Activated CD8-positive, alpha-beta memory T cell treated with anti-CD3 and anti-CD28 coated beads for 24 hours (primary cell): ENCODE data around the gene NIM1K.
"Not testable (repeated sequence)": the region's sequence is repeated elsewhere in the genome, so short reads cannot be mapped to it uniquely, and the experiment has no call there.

ENCODE experiments used
- DNase-seq: peaks from one replicate; pipeline ENCODE4 v3.0.0-alpha.2; 2020

NIM1K gene

GRCh38 chr5:43281840-43282658 is 90.0 kb downstream of the NIM1K start:
- DNase-seq, result no peak

DNA sequence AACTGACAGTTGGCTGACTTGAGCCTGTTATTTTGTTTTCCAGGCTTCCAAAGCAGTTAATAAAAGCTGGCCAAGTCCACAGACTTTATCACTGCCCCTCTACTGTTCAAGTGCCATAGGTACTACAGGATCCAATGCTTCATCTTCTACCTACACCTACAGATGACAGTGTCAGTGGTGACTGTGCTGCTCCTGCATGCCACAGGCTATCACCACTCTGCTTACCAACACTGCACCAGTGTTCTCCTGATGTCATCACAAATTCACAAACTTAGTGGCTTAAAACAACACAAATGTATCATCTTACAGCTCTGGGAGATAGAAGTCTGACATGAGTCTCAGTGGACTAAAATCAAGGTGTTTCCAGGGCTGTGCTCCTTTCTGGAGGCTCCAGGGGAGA is 94.6 kb downstream of the NIM1K start:
- DNase-seq, result no peak

DNA sequence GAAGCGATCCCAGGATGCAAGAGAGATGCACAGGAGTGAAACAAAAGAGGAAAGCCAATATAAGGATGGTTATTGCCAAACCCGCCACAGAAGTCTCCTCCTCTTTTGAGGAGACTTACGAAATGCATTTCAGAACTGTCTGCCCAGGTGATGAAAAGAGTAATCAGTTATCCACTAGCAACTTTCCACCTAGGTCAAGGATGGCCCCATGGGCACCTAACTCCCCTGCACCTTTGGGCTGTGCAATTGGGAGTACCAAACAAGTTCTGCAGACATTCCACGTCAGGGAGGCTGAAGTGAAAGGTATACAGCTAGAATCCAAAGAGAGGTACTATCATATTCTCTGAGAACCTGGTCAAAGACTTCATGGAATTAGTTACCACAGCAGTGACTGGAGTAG is 95.5 kb downstream of the NIM1K start:
- DNase-seq, result no peak

GRCh38 chr5:43288269-43288831 is 96.3 kb downstream of the NIM1K start:
- DNase-seq, result no peak

- no peak for DNase-seq
Observed at GRCh38 chr5:43290726-43291125, 98.7 kb downstream of the NIM1K start.

- no peak for DNase-seq
Observed at GRCh38 chr5:43294226-43294625, 102.2 kb downstream of the NIM1K start.

GRCh38 chr5:43295202-43295601 is 103.2 kb downstream of the NIM1K start:
- no peak for DNase-seq

DNA sequence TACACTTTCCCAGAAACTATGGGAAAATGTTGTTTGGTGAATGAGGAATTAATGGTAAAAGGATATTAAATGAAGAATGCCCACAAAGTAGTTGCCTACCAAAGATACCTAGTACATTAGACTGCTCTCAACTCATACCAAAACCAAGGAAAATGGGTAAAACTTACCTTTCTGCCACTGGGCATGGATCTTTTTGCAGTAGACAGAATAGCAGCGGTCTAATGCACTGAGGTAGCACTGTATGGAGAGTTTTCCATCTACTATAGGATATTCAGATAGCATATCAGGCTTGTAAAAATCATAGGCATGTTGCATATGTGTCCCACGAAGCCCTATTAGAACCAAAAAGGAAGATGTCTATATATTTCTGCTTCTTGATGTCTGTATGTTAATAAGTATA is 104.8 kb downstream of the NIM1K start:
- no peak for DNase-seq

DNA sequence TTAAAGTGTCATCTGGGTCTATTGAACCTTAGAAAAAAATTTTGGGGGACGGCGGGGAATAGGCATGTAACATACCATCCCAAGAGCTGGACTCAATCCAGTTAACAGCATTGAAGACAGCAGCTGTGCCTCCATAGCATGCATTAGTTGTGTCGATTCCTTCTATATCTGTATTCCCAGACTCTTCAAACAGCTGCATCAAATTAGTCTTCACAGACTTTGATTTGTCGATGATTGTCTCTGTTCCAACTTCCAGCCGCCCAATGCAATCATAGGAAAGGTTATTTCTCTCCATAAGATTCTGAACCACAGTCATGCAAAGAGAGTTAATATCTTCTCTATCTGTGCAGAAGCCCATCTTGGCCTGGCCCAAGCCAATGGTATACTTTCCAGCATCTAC is 106.4 kb downstream of the NIM1K start:
- DNase-seq, result no peak

DNA sequence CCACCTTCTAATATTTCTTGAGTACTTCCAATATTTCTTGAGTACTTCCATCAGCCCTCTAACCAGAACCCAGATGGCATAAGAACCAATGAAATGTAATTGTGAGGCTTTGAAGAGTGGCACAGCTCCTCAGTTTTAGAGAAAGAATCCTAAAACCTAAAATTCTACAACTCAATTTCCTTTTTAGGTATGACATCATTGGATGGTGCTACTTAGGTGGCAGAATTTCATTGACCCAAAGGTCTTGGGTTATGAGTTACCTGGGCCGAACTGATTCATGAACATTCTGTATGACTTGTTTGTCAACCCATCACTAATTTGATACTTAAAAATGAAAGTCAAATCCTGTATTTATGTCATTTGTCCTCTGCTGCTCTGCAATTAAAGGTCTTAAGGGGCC is 108.1 kb downstream of the NIM1K start:
- DNase-seq, result no peak

DNA sequence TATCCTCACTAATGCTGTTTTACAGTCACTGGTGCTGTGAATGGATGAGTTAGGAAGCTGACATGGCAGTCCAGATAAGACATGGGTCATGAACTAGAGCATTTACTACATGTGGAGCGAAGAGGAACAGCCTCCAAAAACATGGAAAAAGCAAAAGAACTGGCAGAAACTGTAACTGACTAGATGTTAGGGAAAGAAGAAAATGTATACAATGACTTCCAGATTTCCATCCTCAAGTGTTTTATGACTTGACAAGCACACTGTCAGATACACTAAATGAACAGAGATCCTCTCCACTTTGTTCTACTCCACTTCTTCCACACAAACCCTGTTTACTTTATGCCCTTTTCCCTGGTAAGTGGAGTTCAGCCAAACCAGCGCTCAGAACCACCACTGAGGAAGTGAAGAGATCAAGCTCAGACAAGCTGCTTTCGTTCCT is 109.6 kb downstream of the NIM1K start:
- no peak for DNase-seq

GRCh38 chr5:43302481-43302880 is 110.5 kb downstream of the NIM1K start:
- DNase-seq, result no peak

GRCh38 chr5:43303242-43303641 is 111.2 kb downstream of the NIM1K start:
- DNase-seq, result no peak

- DNase-seq, result no peak
Observed at GRCh38 chr5:43304525-43304924, 112.5 kb downstream of the NIM1K start.

DNA sequence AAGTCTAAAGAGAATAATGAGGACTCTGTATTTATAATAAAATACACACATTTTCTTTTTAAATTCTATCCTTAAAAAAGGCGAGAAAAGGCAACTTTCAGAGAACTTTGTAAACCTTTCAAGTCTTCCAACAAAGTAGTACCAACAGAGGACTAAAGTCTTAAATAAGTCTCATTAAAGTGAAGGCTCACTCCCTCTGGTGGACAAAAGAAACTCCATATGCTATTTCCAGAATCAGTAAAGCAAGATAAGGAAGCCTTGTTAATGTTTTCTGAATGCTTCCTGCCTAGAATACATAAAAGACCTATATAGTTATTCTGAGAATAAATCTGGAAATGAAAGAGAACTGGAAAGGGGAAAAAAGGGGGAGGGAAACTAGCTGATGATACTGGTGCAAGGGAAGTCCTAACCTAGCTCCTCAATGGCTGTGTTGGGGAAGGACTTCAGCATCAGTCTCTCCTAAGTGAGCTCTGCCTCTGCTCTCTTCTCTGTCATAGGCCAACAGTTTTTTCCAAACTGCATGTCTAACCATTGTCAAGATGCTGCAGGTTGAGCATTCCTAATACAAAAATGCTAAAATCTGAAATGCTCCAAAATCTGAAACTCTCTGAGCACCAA is 114.0 kb downstream of the NIM1K start:
- DNase-seq, result no peak

- DNase-seq, result not testable (repeated sequence)
Observed at GRCh38 chr5:43306954-43307353, 114.9 kb downstream of the NIM1K start.

DNA sequence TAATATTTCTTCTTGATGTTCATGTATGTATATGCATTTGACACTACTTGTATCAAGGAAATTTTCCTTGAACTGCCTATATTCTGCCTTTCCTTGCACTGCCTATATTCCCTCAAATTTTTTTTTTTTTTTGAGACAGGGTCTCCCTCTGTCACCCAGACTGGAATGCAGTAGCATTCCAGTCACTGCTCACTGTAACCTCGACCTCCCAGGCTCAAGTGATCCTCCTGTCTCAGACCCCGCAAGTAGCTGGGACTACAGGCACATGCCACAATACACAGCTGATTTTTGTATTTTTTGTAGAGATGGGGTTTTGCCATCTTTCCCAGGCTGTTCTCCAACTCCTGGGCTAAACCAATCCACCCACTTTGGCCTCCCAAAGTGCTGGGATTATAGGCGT is 117.1 kb downstream of the NIM1K start:
- no peak for DNase-seq

DNA sequence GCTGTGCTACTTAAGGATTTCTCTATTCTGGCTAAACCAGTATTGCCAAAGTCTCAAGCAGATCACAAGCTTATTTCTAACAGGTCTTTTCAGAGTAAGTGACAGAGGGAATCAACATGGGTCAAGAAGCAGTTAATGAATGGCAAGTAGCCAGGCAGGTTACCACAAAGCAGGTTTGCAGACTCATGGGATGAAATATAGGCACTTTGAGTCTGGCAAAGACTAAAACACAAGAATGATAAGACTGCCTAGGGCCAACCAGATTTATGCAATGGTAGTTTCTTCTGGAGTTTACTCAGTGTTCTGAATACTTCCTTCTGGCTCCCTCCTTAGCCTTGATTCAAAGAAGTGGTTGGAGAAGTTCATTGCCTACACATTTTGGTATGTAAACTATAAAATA is 117.6 kb downstream of the NIM1K start:
- DNase-seq, result no peak

- no peak for DNase-seq
Observed at GRCh38 chr5:43312076-43312661, 120.1 kb downstream of the NIM1K start.

GRCh38 chr5:43312699-43313034 is 120.6 kb downstream of the NIM1K start:
- DNase-seq, result no peak

GRCh38 chr5:43313035-43313853 is 121.2 kb downstream of the NIM1K start, which contains the start of gene HMGCS1:
HMGCS1 (minus strand) TSS chr5:43313412; CDS start chr5:43298965, 14,447 bp downstream.
- peak; percentile 98 for DNase-seq

DNA sequence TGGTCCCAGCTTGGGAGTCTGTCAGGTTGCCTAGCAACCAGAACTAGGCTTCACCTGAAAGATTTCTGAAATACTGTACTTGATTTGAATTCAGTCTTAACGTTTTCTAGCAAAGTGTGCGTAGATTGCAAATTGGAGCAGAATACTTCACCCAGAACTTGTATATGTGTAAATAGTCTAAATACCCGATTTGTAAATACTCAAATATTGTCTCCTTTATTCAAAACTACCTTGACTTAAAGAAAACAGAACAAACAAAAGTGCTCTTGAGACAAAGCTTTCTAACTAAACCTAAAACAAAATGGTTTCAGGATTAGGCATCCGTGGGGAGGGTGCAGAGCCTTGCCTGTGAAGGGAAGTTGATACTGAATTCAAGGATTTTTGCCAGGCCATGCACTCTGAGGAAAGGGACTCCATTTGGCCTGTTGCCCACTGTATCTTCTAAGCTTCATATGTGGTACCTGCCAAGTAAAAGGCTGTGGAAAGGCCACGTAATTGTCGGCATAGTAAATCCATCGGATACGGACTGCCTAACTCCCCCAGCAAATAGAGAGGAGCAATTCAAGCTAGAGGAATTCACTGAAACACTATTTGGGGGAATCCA is 121.9 kb downstream of the NIM1K start:
- no peak for DNase-seq

GRCh38 chr5:43314724-43315123 is 122.7 kb downstream of the NIM1K start:
- no peak for DNase-seq
